NCI-H2227 (cell line): Measurements from ENCODE around the gene MMEL1.
A peak's percentile ranks its signal among the peaks of the same experiment; 100 is the strongest.
"Not testable (repeated sequence)": the region's sequence is repeated elsewhere in the genome, so short reads cannot be mapped to it uniquely, and the experiment has no call there.

Experiments used
- DNase-seq: peaks from one replicate; lab custom pipeline; 2025; ENCODE audit not compliant: unreplicated experiment; lab: John Stamatoyannopoulos, UW

The MMEL1 gene

GRCh38 chr1:2628933-2629626 lies 3.7 kb downstream of the MMEL1 start:
- no peak for DNase-seq

- no peak for DNase-seq
These were observed 4.5 kb downstream of the MMEL1 start for GRCh38 chr1:2628191-2628932.

GRCh38 chr1:2627746-2628145 lies 5.1 kb downstream of the MMEL1 start:
- DNase-seq: no peak

GRCh38 chr1:2625748-2626147 lies 7.1 kb downstream of the MMEL1 start:
- DNase-seq: not testable (repeated sequence)

- DNase-seq: no peak
These were observed 7.5 kb downstream of the MMEL1 start for GRCh38 chr1:2625311-2625710.

GRCh38 chr1:2624735-2625300 lies 8.0 kb downstream of the MMEL1 start:
- no peak for DNase-seq

GRCh38 chr1:2623571-2624337 lies 9.1 kb downstream of the MMEL1 start:
- no peak for DNase-seq

GRCh38 chr1:2617971-2618470 lies 14.8 kb downstream of the MMEL1 start:
- DNase-seq: no peak

- DNase-seq: no peak
These were observed 18.7 kb downstream of the MMEL1 start for GRCh38 chr1:2614145-2614544.

GRCh38 chr1:2612591-2613365 lies 20.0 kb downstream of the MMEL1 start:
- DNase-seq: no peak

GRCh38 chr1:2611621-2612437 lies 21.0 kb downstream of the MMEL1 start:
- no peak for DNase-seq

GRCh38 chr1:2611031-2611501 lies 21.8 kb downstream of the MMEL1 start:
- peak; percentile 89 for DNase-seq

GRCh38 chr1:2610036-2610959 lies 22.5 kb downstream of the MMEL1 start:
- DNase-seq: peak; percentile 31

- DNase-seq: no peak
These were observed 23.3 kb downstream of the MMEL1 start for GRCh38 chr1:2609319-2610035.

- DNase-seq: no peak
These were observed 25.1 kb downstream of the MMEL1 start for GRCh38 chr1:2607641-2608091.

- DNase-seq: no peak
These were observed 25.8 kb downstream of the MMEL1 start for GRCh38 chr1:2606881-2607621.

GRCh38 chr1:2606396-2606880 lies 26.4 kb downstream of the MMEL1 start:
- DNase-seq: no peak
